Keratinocyte (primary cell): Measurements from ENCODE around the gene VPS35L. TPM values are rescaled to one million over a fixed set of nuclear protein-coding genes. Genes with fewer than 3 reads are reported as not detected.

ENCODE experiments used
- DNase-seq: peaks from one replicate; pipeline ENCODE4 v3.0.0-alpha.2; 2011; ENCODE audit warnings: low read depth, missing footprints, low spot score
- FAIRE-seq: peaks from 2 replicates; lab custom pipeline; 2011; peaks lifted over from hg19 to GRCh38; lab: Jason Lieb, UNC
- H2AFZ ChIP-seq: 2 replicates; pipeline ENCODE4 v1.6.0; 2012; ENCODE audit warnings: low read length, control low read depth, inconsistent platforms; ENCODE audit not compliant: control insufficient read depth
- H3K27ac ChIP-seq: 2 replicates; pipeline ENCODE4 v1.5.1; 2011; ENCODE audit warnings: low read length; ENCODE audit not compliant: control insufficient read depth, insufficient read depth
- H3K27me3 ChIP-seq: 3 replicates; pipeline ENCODE4 v1.6.0; 2011; ENCODE audit warnings: low read length; ENCODE audit not compliant: control insufficient read depth, insufficient read depth; ENCODE audit errors: extremely low read depth
- H3K36me3 ChIP-seq, 2 experiments: 2 replicates in 1 of 2; 3 replicates in 1 of 2; pipeline ENCODE4 v1.5.1; 2011; ENCODE audit warnings: low read length in 2 of 2, mild to moderate bottlenecking in 1 of 2; ENCODE audit not compliant: control insufficient read depth in 2 of 2, insufficient read depth in 2 of 2; ENCODE audit errors: extremely low read depth in 1 of 2
- H3K4me1 ChIP-seq: 3 replicates; pipeline ENCODE4 v1.5.1; 2011; ENCODE audit warnings: low read length; ENCODE audit not compliant: control insufficient read depth, insufficient read depth; ENCODE audit errors: extremely low read depth
- H3K4me2 ChIP-seq: 3 replicates; pipeline ENCODE4 v1.6.0; 2011; ENCODE audit warnings: low read depth, low read length; ENCODE audit not compliant: control insufficient read depth, insufficient read depth; ENCODE audit errors: extremely low read depth
- H3K4me3 ChIP-seq, 3 experiments: fragments of 200-600 bp in 1 of 3; sonication (generic) in 1 of 3; 2 replicates in 2 of 3; 3 replicates in 1 of 3; pipeline ENCODE4 v1.5.1; 2011 to 2016; ENCODE audit warnings: low read length in 3 of 3, mild to moderate bottlenecking in 3 of 3, control low read depth in 2 of 3, inconsistent platforms in 1 of 3, low read depth in 1 of 3, mixed read lengths in 1 of 3, mixed run types in 1 of 3, moderate library complexity in 1 of 3; ENCODE audit not compliant: control insufficient read depth in 2 of 3, insufficient read depth in 2 of 3; ENCODE audit errors: extremely low read depth in 1 of 3
- H3K79me2 ChIP-seq: 2 replicates; pipeline ENCODE4 v1.6.0; 2012; ENCODE audit warnings: low read length; ENCODE audit not compliant: control insufficient read depth, insufficient read depth
- H3K9ac ChIP-seq: 3 replicates; pipeline ENCODE4 v1.6.0; 2011; ENCODE audit warnings: low read length; ENCODE audit not compliant: control insufficient read depth, insufficient read depth; ENCODE audit errors: extremely low read depth
- H3K9me1 ChIP-seq: 3 replicates; pipeline ENCODE4 v1.6.0; 2011; ENCODE audit warnings: low read length; ENCODE audit not compliant: control insufficient read depth, insufficient read depth; ENCODE audit errors: extremely low read depth
- H3K9me3 ChIP-seq: 2 replicates; pipeline ENCODE4 v1.5.1; 2012; ENCODE audit warnings: low read depth, low read length; ENCODE audit not compliant: control insufficient read depth
- H4K20me1 ChIP-seq: 3 replicates; pipeline ENCODE4 v1.6.0; 2011; ENCODE audit warnings: low read length; ENCODE audit not compliant: control insufficient read depth, insufficient read depth; ENCODE audit errors: extremely low read depth
- CTCF ChIP-seq, 3 experiments: IDR thresholded peaks in 1 of 3; conservative IDR thresholded peaks in 1 of 3; optimal IDR thresholded peaks in 1 of 3; 2 replicates in 2 of 3; 3 replicates in 1 of 3; pipeline versions ENCODE3 to v1.5.1; 2011; ENCODE audit warnings: low read length in 3 of 3, mild to moderate bottlenecking in 3 of 3, moderate library complexity in 2 of 3, control low read depth in 1 of 3, inconsistent platforms in 1 of 3; ENCODE audit not compliant: insufficient read depth in 2 of 3; ENCODE audit errors: extremely low read depth in 1 of 3
- EZH2 ChIP-seq: IDR thresholded peaks from one replicate; pipeline ENCODE4 v1.6.1; 2012; ENCODE audit warnings: inconsistent platforms, mild to moderate bottlenecking, low read length, moderate library complexity
- dilution Hi-C: fragments of 300-500 bp; cut with MboI; formaldehyde crosslinking; loops from one replicate; pipeline ENCODE4 v1.7.0; 2020; ENCODE audit warnings: low sequenced_read_pairs; ENCODE audit not compliant: extremely low pct_ligation_motif_present
- polyA plus RNA-seq, 5 experiments: library from polyadenylated mRNA; depleted of rRNA in 3 of 5; stranded (reverse) in 3 of 5; stranded (forward) in 1 of 5; unstranded in 1 of 5; fragments of >200 nt; gene quantifications; 1 replicate in 1 of 5; 2 replicates in 3 of 5; 3 replicates in 1 of 5; pipeline versions ENCODE4 v1.2.1 to v1.2.3, GENCODE V29; 2011 to 2012; ENCODE audit warnings: missing spikeins in 2 of 5, low read depth in 1 of 5, low replicate concordance in 1 of 5

Gene VPS35L
- polyA plus RNA-seq, 1 donor (not counting 4 experiments of a cell fraction or from before 2014, with no cell fraction given) = 22.1 TPM

GRCh38 chr16:19711643-19712042, 156.1 kb downstream of the VPS35L start:
- Histone ChIP-seq H3K4me2 (no peak overlapping the region), H3K4me1 (peaks cover 10% of the 10 kb centered on the region), H3K9ac (no peak overlapping the region), H4K20me1 (no peaks in the 10 kb centered on the region), H3K27me3 (no peaks in the 10 kb centered on the region), H3K36me3 (peaks cover 20 to 23% of the 10 kb centered on the region in 2 experiments), H3K9me3 (no peaks in the 10 kb centered on the region), H3K9me1 (no peaks in the 10 kb centered on the region), H3K4me3 (no peak overlapping the region), H3K27ac (no peak overlapping the region), H3K79me2 (peaks cover 38% of the 10 kb centered on the region), H2AFZ (no peak overlapping the region)
- dilution Hi-C loops = no loop called here
- FAIRE-seq = no peak
- no peak for DNase-seq
- TF ChIP-seq CTCF (optimal IDR thresholded peaks at IDR 0.05 in 1 of 3, IDR thresholded peaks at IDR 0.05 in 1 of 3, conservative IDR thresholded peaks at IDR 0.05 in 1 of 3; ENCODE audit: extremely low read depth in 1 of 3, insufficient read depth in 2 of 3, low read length in 3 of 3) (no peak), EZH2 (no peak)

- Histone ChIP-seq H3K4me1 (peaks cover 11% of the 10 kb centered on the region), H3K9me3 (no peaks in the 10 kb centered on the region), H3K27me3 (no peaks in the 10 kb centered on the region), H3K27ac (no peak overlapping the region), H3K36me3 (peaks cover 20 to 23% of the 10 kb centered on the region in 2 experiments), H3K4me2 (no peak overlapping the region), H3K9ac (no peak overlapping the region), H4K20me1 (no peaks in the 10 kb centered on the region), H3K79me2 (peaks cover 46% of the 10 kb centered on the region), H3K4me3 (no peak overlapping the region), H3K9me1 (no peaks in the 10 kb centered on the region), H2AFZ (no peak overlapping the region)
- DNase-seq = no peak
- dilution Hi-C loops = no loop called here
- no peak for FAIRE-seq
- TF ChIP-seq CTCF (optimal IDR thresholded peaks at IDR 0.05 in 1 of 3, IDR thresholded peaks at IDR 0.05 in 1 of 3, conservative IDR thresholded peaks at IDR 0.05 in 1 of 3; ENCODE audit: extremely low read depth in 1 of 3, insufficient read depth in 2 of 3, low read length in 3 of 3) (no peak), EZH2 (no peak)
These were observed 157.0 kb downstream of the VPS35L start for GRCh38 chr16:19712418-19713058.
